Neutrophil (primary cell): ENCODE data around the gene ARL4A.

Source experiments
- H3K27ac ChIP-seq: fragments of 200-600 bp; sonication (generic); 2 replicates; pipeline ENCODE4 v1.5.1; 2016; ENCODE audit warnings: mild to moderate bottlenecking, moderate library complexity
- H3K27me3 ChIP-seq: fragments of 200-600 bp; sonication (generic); 2 replicates; pipeline ENCODE4 v1.6.0; 2016; ENCODE audit warnings: mild to moderate bottlenecking
- H3K36me3 ChIP-seq: fragments of 200-600 bp; sonication (generic); 2 replicates; pipeline ENCODE4 v1.5.1; 2017
- H3K4me1 ChIP-seq, 2 experiments: fragments of 200-600 bp in 1 of 2; sonication (generic) in 1 of 2; 1 replicate in 1 of 2; 2 replicates in 1 of 2; pipeline versions ENCODE4 v1.5.1 to v1.6.1; 2013 to 2016; ENCODE audit warnings: low read depth in 1 of 2, low read length in 1 of 2, mild to moderate bottlenecking in 1 of 2, moderate library complexity in 1 of 2; ENCODE audit not compliant: control insufficient read depth in 1 of 2, insufficient read depth in 1 of 2
- H3K4me3 ChIP-seq, 2 experiments: fragments of 200-600 bp in 1 of 2; sonication (generic) in 1 of 2; 1 replicate in 1 of 2; 2 replicates in 1 of 2; pipeline ENCODE4 v1.5.1; 2013 to 2016; ENCODE audit warnings: low read depth in 1 of 2, low read length in 1 of 2, mild to moderate bottlenecking in 1 of 2, moderate library complexity in 1 of 2
- H3K9me3 ChIP-seq: fragments of 200-600 bp; sonication (generic); 2 replicates; pipeline ENCODE4 v1.5.1; 2016
- TF ChIP-seq, protein P1 (sequence below): fragments of 200-600 bp; sonication (generic); IDR thresholded peaks from 2 replicates; pipeline ENCODE4 v1.5.1; 2016; ENCODE audit warnings: antibody characterized with exemption

ARL4A gene

DNA sequence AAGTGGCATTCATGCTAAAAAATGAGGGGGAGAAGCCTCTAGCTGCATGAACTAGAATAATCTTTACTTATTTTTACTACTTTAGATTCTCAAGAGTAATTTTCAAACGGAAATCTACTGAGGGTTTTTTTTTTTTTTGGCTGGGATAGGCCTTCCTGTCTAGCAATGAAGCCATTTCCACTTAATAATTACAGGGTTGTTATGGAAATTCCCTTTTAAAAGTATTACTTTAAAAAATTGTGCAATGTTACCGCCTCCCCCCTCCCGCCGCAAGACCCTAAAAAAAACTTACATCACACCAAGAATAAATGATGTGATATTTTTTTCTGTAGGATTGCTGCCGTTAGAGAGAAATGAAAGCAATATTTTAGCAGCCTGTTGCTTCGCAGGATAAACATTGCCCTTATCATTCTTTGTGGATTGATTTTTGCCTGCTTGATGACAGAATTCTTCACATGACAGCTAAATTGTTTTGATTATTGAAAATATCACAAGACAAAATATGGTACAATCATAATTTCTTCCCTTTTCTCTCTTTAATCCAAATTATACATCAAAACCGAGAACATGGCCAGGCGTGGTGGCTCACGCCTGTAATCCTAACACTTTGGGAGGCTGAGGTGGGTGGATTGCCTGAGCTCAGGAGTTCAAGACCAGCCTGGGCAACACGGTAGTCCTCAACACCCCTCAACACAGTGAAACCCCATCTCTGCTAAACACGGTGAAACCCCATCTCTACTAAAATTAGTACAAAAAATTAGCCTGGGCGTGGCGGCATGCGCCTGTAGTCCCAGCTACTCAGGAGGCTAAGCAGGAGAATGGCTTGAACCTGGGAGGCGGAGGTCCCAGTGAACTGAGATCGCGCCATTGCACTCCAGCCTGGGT, 32.8 kb downstream of the ARL4A start:
- TF ChIP-seq, protein P1, sequence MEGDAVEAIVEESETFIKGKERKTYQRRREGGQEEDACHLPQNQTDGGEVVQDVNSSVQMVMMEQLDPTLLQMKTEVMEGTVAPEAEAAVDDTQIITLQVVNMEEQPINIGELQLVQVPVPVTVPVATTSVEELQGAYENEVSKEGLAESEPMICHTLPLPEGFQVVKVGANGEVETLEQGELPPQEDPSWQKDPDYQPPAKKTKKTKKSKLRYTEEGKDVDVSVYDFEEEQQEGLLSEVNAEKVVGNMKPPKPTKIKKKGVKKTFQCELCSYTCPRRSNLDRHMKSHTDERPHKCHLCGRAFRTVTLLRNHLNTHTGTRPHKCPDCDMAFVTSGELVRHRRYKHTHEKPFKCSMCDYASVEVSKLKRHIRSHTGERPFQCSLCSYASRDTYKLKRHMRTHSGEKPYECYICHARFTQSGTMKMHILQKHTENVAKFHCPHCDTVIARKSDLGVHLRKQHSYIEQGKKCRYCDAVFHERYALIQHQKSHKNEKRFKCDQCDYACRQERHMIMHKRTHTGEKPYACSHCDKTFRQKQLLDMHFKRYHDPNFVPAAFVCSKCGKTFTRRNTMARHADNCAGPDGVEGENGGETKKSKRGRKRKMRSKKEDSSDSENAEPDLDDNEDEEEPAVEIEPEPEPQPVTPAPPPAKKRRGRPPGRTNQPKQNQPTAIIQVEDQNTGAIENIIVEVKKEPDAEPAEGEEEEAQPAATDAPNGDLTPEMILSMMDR, result no peak
- Histone ChIP-seq H3K4me1 (peaks cover 10 to 38% of the 10 kb centered on the region in 2 experiments), H3K36me3 (no peaks in the 10 kb centered on the region), H3K27me3 (no peaks in the 10 kb centered on the region), H3K27ac (no peak overlapping the region), H3K4me3 (no peak overlapping the region), H3K9me3 (no peaks in the 10 kb centered on the region)

GRCh38 chr7:12721286-12721830, 33.9 kb downstream of the ARL4A start:
- Histone ChIP-seq H3K4me3 (no peak overlapping the region), H3K4me1 (peaks cover 2 to 30% of the 10 kb centered on the region in 2 experiments), H3K9me3 (no peaks in the 10 kb centered on the region), H3K36me3 (no peaks in the 10 kb centered on the region), H3K27ac (no peak overlapping the region), H3K27me3 (no peaks in the 10 kb centered on the region)
- TF ChIP-seq, protein P1, result no peak

- no peak overlapping the region for H3K27ac ChIP-seq
- no peak overlapping the region for H3K4me3 ChIP-seq
- TF ChIP-seq, protein P1, result no peak
- no peaks in the 10 kb centered on the region for H3K9me3 ChIP-seq
- H3K27me3 ChIP-seq, result no peaks in the 10 kb centered on the region
- peaks cover 2 to 30% of the 10 kb centered on the region in 2 experiments for H3K4me1 ChIP-seq
- no peaks in the 10 kb centered on the region for H3K36me3 ChIP-seq
Measured at GRCh38 chr7:12722136-12722535, 34.7 kb downstream of the ARL4A start.

DNA sequence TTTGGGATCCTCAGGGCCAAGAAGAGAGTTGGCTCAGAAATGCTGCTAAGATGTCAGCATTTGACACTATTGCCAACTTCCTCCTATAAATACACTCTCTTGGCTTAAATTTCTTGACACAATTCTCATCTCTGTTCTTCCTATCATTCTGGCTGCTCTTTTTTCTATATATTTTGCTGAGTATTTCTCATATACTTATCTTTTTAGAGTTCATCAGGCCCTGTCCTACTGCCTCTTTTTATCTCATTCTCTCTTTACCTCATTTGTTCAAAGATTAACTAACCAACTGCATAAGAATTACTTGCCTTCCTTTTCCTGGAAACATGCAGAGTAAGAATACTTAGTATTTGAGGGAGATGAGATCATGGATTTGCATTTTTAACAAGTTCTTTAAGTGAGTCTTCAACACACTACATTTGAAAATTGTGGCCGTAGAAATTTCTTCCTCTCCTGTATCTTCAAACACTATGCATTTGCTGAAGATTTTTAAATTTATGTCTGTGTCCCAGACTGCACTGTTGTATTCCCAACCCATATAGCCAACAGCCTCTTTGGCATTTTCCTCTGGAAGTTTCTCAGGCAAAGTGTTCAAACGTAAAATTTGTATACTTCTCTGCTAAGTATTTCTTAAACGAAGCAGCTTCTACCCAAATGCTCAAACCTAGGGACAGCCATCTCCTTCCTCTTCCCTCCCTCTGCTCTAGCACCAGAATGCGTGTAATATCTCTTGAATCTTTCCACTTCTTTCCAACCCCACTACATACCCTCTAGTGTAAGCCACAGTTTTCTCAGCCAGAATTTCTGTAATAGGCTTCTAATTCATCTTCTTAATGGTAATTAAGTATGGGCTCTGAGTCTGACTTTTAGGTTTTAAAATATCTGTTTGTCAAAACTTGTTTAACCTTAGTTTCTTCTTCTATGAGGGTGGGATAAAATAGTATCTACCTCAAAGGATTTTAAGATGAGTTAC, 35.5 kb downstream of the ARL4A start:
- no peaks in the 10 kb centered on the region for H3K36me3 ChIP-seq
- H3K4me3 ChIP-seq, result no peak overlapping the region
- no peaks in the 10 kb centered on the region for H3K9me3 ChIP-seq
- TF ChIP-seq, protein P1, result no peak
- H3K27me3 ChIP-seq, result no peaks in the 10 kb centered on the region
- peaks cover 2 to 29% of the 10 kb centered on the region in 2 experiments for H3K4me1 ChIP-seq
- H3K27ac ChIP-seq, result no peak overlapping the region

GRCh38 chr7:12725575-12726316, 38.3 kb downstream of the ARL4A start:
- no peaks in the 10 kb centered on the region for H3K27me3 ChIP-seq
- TF ChIP-seq, protein P1, result no peak

More at GRCh38 chr7:12725575-12726316, 38.3 kb downstream of the ARL4A start:
- Histone ChIP-seq H3K4me3 (no peak overlapping the region), H3K27ac (no peak overlapping the region), H3K4me1 (peaks cover 2 to 15% of the 10 kb centered on the region in 2 experiments), H3K36me3 (no peaks in the 10 kb centered on the region), H3K9me3 (no peaks in the 10 kb centered on the region)
